Choroid plexus epithelial cell (primary cell): Measurements from ENCODE around the gene UBIAD1.
A peak's percentile ranks its signal among the peaks of the same experiment; 100 is the strongest.

ENCODE experiments used
- DNase-seq: peaks from one replicate; pipeline ENCODE4 v3.0.0-alpha.2; 2010; ENCODE audit warnings: low read depth
- H3K4me3 ChIP-seq: 2 replicates; pipeline ENCODE4 v1.5.1; 2011; ENCODE audit warnings: low read depth, mild to moderate bottlenecking, control low read depth, low read length, moderate library complexity
- CTCF ChIP-seq: conservative IDR thresholded peaks from 2 replicates; pipeline ENCODE4 v1.5.1; 2011; ENCODE audit warnings: low read depth, mild to moderate bottlenecking, control low read depth, inconsistent platforms, low read length, moderate library complexity

The UBIAD1 gene

DNA sequence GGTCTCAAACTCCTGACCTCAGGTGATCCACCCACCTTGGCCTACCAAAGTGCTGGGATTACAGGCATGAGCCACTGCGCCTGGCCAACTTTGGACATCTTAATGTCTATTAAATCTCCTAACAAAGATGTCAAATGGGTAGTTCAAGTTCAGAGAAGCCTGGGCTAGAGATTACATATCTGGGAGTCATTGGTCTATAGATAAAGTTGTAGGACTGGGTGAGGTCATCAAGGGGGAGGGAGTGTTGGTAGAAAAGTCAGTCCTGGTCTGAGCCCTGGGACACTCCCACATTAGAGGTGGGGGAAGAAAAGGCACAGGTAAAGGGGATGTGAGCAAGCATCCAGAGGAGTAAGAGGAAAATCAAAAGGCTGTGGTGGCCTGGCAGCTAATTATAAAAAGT is 6.6 kb downstream of the UBIAD1 start:
- no peak overlapping the region for H3K4me3 ChIP-seq
- TF ChIP-seq CTCF = no peak
- DNase-seq = no peak

DNA sequence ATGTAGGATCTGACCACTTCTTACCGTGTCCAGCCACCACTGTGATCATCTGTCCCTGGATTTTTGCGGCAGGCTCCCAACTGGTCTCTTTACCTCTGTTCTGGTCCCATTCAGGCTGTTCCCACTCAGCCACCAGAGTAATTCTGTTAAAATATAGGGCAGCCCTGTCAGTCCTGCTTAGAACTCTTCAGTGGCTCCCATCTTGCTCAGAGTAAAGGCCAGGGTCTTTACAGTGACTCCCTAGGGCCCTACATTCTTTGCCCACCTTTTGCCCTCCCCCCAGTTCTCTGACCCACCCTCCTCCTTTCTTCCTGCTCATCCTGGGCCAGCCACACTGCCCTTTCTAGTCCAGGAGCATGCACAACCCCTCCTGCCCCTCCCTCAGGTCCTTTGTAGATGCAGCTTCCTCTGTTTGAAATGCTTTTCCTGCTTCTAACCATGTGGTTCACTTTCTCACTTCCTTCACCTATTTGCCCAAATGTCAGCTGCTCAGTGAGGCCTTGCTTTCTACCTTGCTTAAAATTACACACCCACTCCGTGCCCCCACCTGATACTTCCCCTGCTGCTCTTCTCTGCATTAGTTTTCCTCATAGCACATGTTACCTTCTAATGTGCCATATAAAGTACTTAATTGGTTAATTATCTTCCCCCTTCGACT is 7.8 kb downstream of the UBIAD1 start:
- TF ChIP-seq CTCF = no peak
- H3K4me3 ChIP-seq = no peak overlapping the region
- no peak for DNase-seq

DNA sequence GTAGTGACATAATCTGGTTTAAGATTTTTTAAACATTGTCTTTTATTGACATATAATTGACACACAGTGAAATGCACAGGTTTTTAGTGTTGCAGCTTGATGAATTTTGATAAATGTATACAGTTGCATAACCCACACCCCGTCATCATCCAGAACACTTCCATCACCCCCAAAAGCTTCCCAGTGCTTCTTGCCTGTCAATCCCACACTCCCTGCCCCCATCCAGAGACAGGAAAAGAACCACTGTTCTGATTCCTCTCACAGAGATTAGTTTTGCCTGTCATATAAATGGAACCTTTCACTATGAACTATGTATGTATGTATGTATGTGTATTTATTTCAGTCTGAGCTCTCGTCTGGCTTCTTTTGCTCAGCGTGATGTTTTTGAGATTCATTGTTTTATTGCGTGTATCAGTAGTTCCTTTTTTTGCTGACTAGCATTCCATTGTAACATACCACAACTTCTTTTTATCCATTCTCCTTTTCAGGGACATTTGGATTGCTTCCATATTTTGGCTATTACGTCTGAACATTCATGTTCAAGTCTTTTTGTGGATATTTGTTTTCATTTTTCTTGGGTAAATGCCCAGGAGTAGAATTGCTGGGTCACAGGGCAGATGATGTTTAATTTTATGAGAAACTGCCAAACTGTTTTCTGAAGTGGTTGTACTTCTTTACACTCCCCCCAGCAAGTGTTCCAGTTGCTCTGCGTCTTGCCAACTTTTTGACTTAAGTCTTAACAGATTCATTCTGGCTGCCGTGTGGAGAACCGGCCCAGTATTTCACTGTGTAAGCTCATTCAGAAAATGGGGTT is 8.7 kb downstream of the UBIAD1 start:
- no peak overlapping the region for H3K4me3 ChIP-seq
- DNase-seq = peak; percentile 98
- no peak for TF ChIP-seq CTCF

DNA sequence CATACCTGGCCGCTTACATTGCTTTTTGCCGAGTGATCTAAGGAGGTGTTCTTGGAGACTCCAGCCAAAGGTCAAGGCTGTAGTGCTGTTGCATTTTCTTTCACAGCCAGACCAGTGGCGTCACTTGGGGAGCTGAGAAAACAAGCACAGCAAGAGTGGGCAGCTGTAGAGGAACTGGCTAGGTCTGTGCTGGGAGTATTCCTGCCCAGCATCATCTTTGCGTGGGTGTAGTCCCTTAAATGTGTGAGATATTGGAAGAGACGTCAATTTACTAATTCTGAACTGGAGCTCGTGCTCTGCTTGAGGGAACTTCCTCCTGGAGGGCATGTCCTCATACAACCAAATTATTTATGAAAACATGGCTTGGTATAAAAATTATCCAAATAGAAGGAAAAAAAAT is 10.2 kb downstream of the UBIAD1 start:
- no peak for TF ChIP-seq CTCF
- H3K4me3 ChIP-seq = no peak overlapping the region
- no peak for DNase-seq

- no peak for DNase-seq
- H3K4me3 ChIP-seq = no peak overlapping the region
- TF ChIP-seq CTCF = no peak
Observed at GRCh38 chr1:11284784-11285183, 11.8 kb downstream of the UBIAD1 start.

GRCh38 chr1:11285883-11286734 is 13.1 kb downstream of the UBIAD1 start:
- peak; percentile 44 for TF ChIP-seq CTCF
- no peak overlapping the region for H3K4me3 ChIP-seq
- peak; percentile 69 for DNase-seq
